HG03103 (cell line): ENCODE measurements around the gene LILRB4.
"Not testable (repeated sequence)": the region's sequence is repeated elsewhere in the genome, so short reads cannot be mapped to it uniquely, and the experiment has no call there.

Experiments
- ATAC-seq: cut with Tn5 transposase; IDR thresholded peaks from one replicate; pipeline ENCODE4 v1.9.1; 2021; ENCODE audit warnings: low read depth; ENCODE audit not compliant: unreplicated experiment

Gene LILRB4

DNA sequence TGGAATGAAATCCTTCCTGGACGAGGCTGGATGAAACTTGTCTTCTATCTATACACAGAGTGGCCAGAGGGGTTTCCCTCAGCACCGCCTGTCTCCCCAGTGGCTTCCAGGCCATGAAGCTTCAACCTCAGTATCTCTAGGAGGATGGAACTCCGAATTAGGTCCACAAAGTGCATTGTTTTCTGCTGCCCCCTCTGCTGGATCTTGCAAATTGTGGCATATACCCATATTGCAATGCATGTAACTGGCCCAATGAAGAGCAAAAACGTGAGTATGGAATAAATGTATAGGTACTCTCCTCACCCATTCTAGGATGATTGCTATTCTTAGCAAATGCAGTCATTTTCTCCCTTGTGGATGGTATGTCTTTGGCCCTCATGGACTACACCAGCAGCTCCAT is 14.7 kb upstream of the LILRB4 start:
- ATAC-seq: no peak

- no peak for ATAC-seq
Observed at GRCh38 chr19:54650108-54650655, 12.6 kb upstream of the LILRB4 start.

GRCh38 chr19:54653181-54653809 is 9.5 kb upstream of the LILRB4 start:
- ATAC-seq: no peak

- ATAC-seq: no peak
Observed at GRCh38 chr19:54654447-54655321, 8.1 kb upstream of the LILRB4 start.

DNA sequence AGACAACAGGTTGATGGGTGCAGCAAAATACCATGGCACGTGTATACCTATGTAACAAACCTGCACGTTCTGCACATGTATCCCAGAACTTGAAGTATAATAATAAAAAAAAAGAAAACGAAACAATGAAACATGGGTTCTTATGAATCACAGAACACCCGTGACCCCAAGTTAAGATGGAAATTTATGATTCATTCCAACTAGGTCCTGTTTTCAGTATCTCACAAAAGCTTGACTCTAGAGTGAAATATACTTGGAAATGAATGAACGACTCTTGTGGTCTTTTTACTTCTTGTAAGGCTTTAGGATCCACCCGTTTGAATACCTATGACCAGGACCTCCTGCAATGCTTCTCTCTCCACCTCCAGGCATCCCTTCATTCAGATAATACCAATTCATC is 3.5 kb upstream of the LILRB4 start:
- no peak for ATAC-seq

DNA sequence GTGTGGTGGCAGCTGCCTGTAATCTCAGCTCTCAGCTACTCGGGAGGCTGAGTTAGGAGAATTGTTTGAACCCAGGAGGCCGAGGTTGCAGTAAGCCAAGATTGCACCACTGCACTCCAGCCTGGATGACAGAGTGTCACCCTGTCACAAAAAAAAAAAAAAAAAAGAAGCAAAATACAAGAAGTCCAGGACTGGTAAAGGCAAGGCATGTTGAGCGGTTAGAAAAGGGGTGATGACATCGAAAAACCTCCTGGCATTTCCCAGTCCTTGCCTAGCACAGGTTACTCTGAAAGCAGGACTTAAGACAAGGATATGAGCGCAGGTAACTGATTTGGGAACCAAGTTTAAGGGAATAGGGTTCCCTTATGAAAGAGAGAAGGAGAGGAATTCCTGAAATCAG is 2.5 kb upstream of the LILRB4 start:
- ATAC-seq: no peak

GRCh38 chr19:54660964-54661363 is 1.8 kb upstream of the LILRB4 start:
- ATAC-seq: no peak

- ATAC-seq: no peak
Observed at GRCh38 chr19:54661846-54662481, 821 bp upstream of the LILRB4 start.

DNA sequence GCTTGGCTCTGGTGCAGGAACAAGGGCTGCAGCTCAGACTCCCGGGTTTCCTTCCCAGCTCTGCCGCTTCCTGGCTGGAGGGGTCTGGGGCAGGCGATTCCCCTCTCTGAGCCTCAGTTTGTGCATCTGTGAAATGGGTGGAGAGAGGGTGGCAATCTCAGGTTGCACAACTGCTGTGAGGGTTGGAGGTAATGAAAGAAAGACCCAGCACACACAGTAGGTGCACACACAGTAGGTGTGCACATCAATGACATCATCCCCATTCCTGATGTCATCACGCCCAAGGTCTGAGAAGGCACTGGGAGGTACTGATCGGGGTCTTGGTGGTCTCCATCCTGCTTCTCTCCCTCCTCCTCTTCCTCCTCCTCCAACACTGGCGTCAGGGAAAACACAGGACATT is 2.7 kb downstream of the LILRB4 start:
- ATAC-seq: no peak

- ATAC-seq: no peak
Observed at GRCh38 chr19:54667217-54667616, 4.4 kb downstream of the LILRB4 start.

DNA sequence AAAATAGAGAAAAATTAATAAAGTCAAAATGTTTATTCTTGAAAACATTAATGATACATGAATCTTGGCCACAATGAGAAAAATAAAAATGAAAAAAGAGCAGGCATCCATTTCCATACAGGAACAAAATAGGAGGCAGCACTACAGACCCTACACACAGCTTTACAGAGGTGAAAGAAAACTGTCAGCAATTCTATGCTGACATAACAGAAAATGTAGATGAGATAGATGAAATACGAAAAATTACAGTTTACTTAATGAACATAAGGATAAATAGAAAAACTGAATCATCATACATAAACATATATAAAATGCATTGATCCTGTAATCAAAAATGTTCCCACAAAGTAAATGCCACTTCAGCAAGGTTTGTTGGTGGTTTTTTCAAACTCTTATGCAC is 5.6 kb downstream of the LILRB4 start:
- no peak for ATAC-seq

DNA sequence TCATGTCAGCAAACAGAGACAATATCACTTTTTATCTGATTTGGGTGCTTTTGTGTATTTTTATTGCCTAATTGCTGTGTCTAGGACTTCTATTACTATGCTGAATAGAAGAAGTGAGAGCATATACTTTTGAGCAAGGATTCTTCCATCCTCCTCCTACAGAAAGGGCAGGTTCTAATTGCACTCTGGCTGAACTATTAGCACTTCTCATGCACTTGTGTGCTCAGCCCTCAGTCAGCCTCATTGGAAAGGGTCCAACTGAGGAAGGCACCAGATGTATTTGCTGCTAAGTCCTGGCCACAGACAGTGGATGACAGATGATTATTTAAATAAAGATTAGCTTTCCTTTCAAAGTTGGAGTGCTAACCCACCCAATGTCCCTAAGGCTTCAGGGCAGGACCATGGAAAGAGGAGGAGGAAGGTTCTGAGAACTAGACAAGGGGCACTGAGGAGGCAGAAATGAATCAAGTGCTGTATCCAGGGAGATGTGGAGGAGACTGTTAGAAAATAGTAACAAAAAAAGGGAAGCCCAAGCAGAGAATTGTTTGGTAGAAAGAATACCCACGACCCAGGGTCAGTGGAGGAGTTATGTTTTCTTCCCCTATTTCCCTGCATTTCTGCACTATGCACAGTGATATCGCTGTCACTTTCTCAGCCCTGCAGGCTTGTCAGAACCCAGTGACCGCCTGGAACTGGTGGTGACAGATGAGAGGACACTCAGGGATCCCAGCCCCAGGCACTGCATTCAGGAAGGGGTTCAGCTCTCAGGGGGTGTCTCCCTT is 8.0 kb downstream of the LILRB4 start:
- no peak for ATAC-seq

DNA sequence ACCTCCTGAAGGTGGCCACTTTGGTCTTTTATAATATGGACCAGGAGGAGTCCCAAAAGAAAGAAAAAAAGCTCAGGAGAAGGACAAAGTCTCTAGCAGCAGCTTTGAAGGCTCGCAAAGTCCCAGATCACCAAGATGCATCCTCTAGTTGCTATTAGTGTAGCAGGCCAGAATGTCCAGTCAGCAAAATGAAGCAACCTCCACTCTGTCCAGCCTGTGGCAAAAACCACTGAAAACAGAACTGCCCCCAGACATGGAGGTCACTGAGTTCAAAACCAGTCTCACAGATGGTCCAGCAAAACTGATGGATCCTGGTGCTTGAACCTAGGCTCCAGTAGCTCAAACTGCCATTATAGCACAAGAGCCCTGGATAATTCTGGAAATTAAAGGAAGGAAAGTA is 10.4 kb downstream of the LILRB4 start:
- ATAC-seq: no peak

GRCh38 chr19:54674021-54674617 is 11.3 kb downstream of the LILRB4 start:
- ATAC-seq: no peak

- not testable (repeated sequence) for ATAC-seq
Observed at GRCh38 chr19:54676210-54676834, 13.5 kb downstream of the LILRB4 start.

DNA sequence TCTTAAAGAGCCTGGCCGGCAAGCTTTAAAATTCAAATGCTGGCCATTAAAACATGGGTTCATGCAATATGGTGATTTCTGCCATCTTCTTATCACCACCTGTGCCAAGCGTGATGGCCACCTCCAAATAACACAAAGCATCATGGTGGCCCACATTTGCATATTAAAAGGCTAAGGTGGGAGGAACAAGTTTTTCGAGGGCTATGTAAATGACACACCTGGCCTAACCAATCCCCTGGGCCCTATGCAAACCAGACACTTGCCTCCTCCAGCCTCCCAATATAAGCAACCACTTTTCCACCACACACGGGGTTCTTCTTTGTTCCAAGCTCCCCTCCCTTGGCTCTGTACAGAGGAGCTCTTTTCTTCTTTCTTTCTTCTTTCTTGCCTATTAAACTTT is 14.4 kb downstream of the LILRB4 start:
- no peak for ATAC-seq

DNA sequence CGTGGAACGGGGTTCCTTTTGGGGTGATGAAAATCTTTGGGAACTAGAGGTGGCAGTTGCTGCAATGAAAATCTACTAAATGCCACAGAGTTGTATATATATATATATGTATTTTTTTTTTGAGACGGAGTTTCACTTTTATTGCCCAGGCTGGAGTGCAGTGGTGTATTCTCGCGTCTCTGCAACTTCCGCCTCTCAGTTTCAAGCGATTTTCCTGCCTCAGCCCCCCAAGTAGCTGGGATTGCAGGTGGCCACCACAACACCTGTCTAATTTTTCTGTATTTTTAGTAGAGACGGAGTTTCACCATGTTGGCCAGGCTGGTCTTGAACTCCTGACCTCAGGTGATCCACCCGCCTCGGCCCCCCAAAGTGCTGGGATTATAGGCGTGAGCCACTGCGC is 18.8 kb downstream of the LILRB4 start:
- ATAC-seq: not testable (repeated sequence)

- no peak for ATAC-seq
Observed at GRCh38 chr19:54682306-54682856, 19.6 kb downstream of the LILRB4 start.

DNA sequence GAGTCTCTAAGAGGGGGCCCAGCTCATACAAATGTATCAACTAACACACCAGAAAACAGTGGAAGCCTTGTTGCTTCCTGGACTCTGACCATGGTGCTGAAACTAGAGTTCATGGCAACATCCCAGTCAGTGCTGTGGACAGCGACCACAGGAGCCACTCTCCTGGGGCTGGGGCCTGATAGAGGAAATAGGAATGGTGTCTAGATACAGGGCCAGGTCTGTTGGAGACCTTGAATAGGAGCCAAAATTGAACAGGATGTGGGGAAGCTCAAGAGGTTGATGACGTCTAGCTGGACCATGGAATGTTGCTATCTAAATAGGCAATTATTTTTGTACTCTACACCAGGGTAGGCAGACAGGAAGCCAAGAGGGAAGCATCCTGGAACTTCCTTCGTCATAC is 21.7 kb downstream of the LILRB4 start:
- no peak for ATAC-seq
